Caco-2 (cell line): Measurements from ENCODE around the gene TLL1. TPM values are rescaled to one million over a fixed set of nuclear protein-coding genes. Genes with fewer than 3 reads are reported as not detected.

Experiments
- BruUV-seq: library from RNA; stranded (reverse); fragments of 400-500 nt; replicated peaks from 2 replicates; lab custom pipeline; 2021; lab: Mats Ljungman, UMichigan
- CTCF ChIA-PET: fragments of 300-600 bp; sonication (Branson Sonifier 250); formaldehyde crosslinking; loops from one replicate; lab custom pipeline; 2022; ENCODE audit warnings: antibody characterized with exemption; lab: Charles Lee
- POLR2A ChIA-PET: fragments of 300-600 bp; sonication (Branson Sonifier 250); formaldehyde crosslinking; loops from one replicate; lab custom pipeline; 2022; ENCODE audit warnings: antibody characterized with exemption; lab: Charles Lee
- DNase-seq, 2 experiments: peaks; one replicate each; pipeline versions ENCODE4 v3.0.0 to v3.0.0-alpha.2; 2020 to 2022
- H3K27me3 ChIP-seq: replicated peaks from 2 replicates; pipeline ENCODE4 v1.6.0; 2011; ENCODE audit warnings: low read length; ENCODE audit not compliant: control insufficient read depth, insufficient read depth
- H3K36me3 ChIP-seq: 2 replicates; pipeline ENCODE4 v1.5.1; 2011; ENCODE audit warnings: low read length; ENCODE audit not compliant: control insufficient read depth, insufficient read depth
- H3K4me1 ChIP-seq: fragments of 250-450 bp; sonication (Bioruptor Pico); 2 replicates; pipeline ENCODE4 v1.5.1; 2020; ENCODE audit warnings: mild to moderate bottlenecking
- H3K4me3 ChIP-seq: 2 replicates; pipeline ENCODE4 v1.5.1; 2011; ENCODE audit warnings: low read depth, mild to moderate bottlenecking, control low read depth, low read length
- H3K9me3 ChIP-seq: fragments of 250-450 bp; sonication (Bioruptor Pico); 2 replicates; pipeline ENCODE4 v1.5.1; 2020; ENCODE audit warnings: mild to moderate bottlenecking, moderate library complexity
- H3K27ac Mint-ChIP-seq: one replicate; pipeline ENCODE4 v1.8.0; 2022; ENCODE audit warnings: mixed read lengths; ENCODE audit not compliant: unreplicated experiment
- H3K27me3 Mint-ChIP-seq: one replicate; pipeline ENCODE4 v1.8.0; 2022; ENCODE audit warnings: mixed read lengths; ENCODE audit not compliant: insufficient read depth, unreplicated experiment
- H3K36me3 Mint-ChIP-seq: one replicate; pipeline ENCODE4 v1.8.0; 2022; ENCODE audit warnings: mild to moderate bottlenecking, mixed read lengths; ENCODE audit not compliant: insufficient read depth, unreplicated experiment
- H3K4me1 Mint-ChIP-seq: one replicate; pipeline ENCODE4 v1.8.0; 2022; ENCODE audit warnings: low read depth, mixed read lengths; ENCODE audit not compliant: unreplicated experiment
- H3K4me3 Mint-ChIP-seq: one replicate; pipeline ENCODE4 v1.8.0; 2022; ENCODE audit warnings: mild to moderate bottlenecking, moderate library complexity, mixed read lengths; ENCODE audit not compliant: unreplicated experiment
- H3K9me3 Mint-ChIP-seq: one replicate; pipeline ENCODE4 v1.8.0; 2022; ENCODE audit warnings: mixed read lengths; ENCODE audit not compliant: unreplicated experiment
- CTCF ChIP-seq, 2 experiments: fragments of 200-600 bp in 1 of 2; IDR thresholded peaks; 1 replicate in 1 of 2; 2 replicates in 1 of 2; pipeline versions ENCODE4 v1.5.1 to v1.8.0; 2011 to 2022; ENCODE audit warnings: antibody characterized with exemption in 1 of 2, control low read depth in 1 of 2, inconsistent platforms in 1 of 2, low read depth in 1 of 2, low read length in 1 of 2, mild to moderate bottlenecking in 1 of 2, moderate library complexity in 1 of 2; ENCODE audit not compliant: insufficient read depth in 1 of 2, severe bottlenecking in 1 of 2, unreplicated experiment in 1 of 2
- intact Hi-C: fragments of 100-400 bp; cut with micrococcal nuclease; formaldehyde crosslinking; loops from one replicate; pipeline ENCODE4 v1.10.0; 2022; ENCODE audit not compliant: unreplicated experiment
- total RNA-seq: library from RNA; stranded (reverse); gene quantifications from 2 replicates; pipeline ENCODE4 v1.2.3, GENCODE V29; 2022

The TLL1 gene
- total RNA-seq, 1 experiment from 2014 or later, result 14.2 TPM

- no peak for TF ChIP-seq CTCF (IDR thresholded peaks at IDR 0.05; ENCODE audit: insufficient read depth in 1 of 2, low read depth in 1 of 2, low read length in 1 of 2, severe bottlenecking in 1 of 2, unreplicated experiment in 1 of 2)
- CTCF ChIA-PET, result no interaction called here
- Histone ChIP-seq H3K36me3 (no peaks in the 10 kb centered on the region), H3K4me3 (no peak overlapping the region), H3K4me1 (no peaks in the 10 kb centered on the region), H3K9me3 (no peaks in the 10 kb centered on the region), H3K27me3 (no peaks in the 10 kb centered on the region)
- POLR2A ChIA-PET, result no interaction called here
- Mint-ChIP-seq H3K27ac (no peak overlapping the region), H3K9me3 (no peaks in the 10 kb centered on the region), H3K4me3 (no peak overlapping the region), H3K27me3 (no peaks in the 10 kb centered on the region), H3K4me1 (peaks cover 6% of the 10 kb centered on the region), H3K36me3 (peaks cover 10% of the 10 kb centered on the region)
- no TSS peak for BruUV-seq
- intact Hi-C loops, result no loop called here
- DNase-seq, result no peak
Measured at GRCh38 chr4:165947019-165947418, 74.0 kb downstream of the TLL1 start.

- Mint-ChIP-seq H3K36me3 (peaks cover 24% of the 10 kb centered on the region), H3K27ac (no peak overlapping the region), H3K4me1 (no peaks in the 10 kb centered on the region), H3K27me3 (no peaks in the 10 kb centered on the region), H3K4me3 (no peak overlapping the region), H3K9me3 (peaks cover 39% of the 10 kb centered on the region)
- H3K36me3 ChIP-seq, result no peaks in the 10 kb centered on the region
- CTCF ChIA-PET, result no interaction called here
- no peak for TF ChIP-seq CTCF (IDR thresholded peaks at IDR 0.05; ENCODE audit: insufficient read depth in 1 of 2, low read depth in 1 of 2, low read length in 1 of 2, severe bottlenecking in 1 of 2, unreplicated experiment in 1 of 2)
- peaks cover 5% of the 10 kb centered on the region for H3K9me3 ChIP-seq
- no peaks in the 10 kb centered on the region for H3K4me1 ChIP-seq
- POLR2A ChIA-PET, result no interaction called here
- no TSS peak for BruUV-seq
- no peaks in the 10 kb centered on the region for H3K27me3 ChIP-seq
- no peak for DNase-seq
- no peak overlapping the region for H3K4me3 ChIP-seq
- intact Hi-C loops, result no loop called here
Measured at GRCh38 chr4:165953181-165953580, 80.1 kb downstream of the TLL1 start.

GRCh38 chr4:165963621-165964020, 90.6 kb downstream of the TLL1 start:
- no peaks in the 10 kb centered on the region; the same call in 1 of the 2 replicates for H3K9me3 ChIP-seq
- Mint-ChIP-seq H3K36me3 (peaks cover 5% of the 10 kb centered on the region), H3K4me3 (no peak overlapping the region), H3K27me3 (no peaks in the 10 kb centered on the region), H3K9me3 (peaks cover 19% of the 10 kb centered on the region), H3K27ac (no peak overlapping the region), H3K4me1 (no peaks in the 10 kb centered on the region)
- BruUV-seq, result no TSS peak
- H3K4me1 ChIP-seq, result no peaks in the 10 kb centered on the region
- ChIA-PET POLR2A (no interaction called here), CTCF (no interaction called here)
- H3K27me3 ChIP-seq, result no peaks in the 10 kb centered on the region
- intact Hi-C loops, result no loop called here
- no peak overlapping the region for H3K4me3 ChIP-seq
- no peak for TF ChIP-seq CTCF (IDR thresholded peaks at IDR 0.05; ENCODE audit: insufficient read depth in 1 of 2, low read depth in 1 of 2, low read length in 1 of 2, severe bottlenecking in 1 of 2, unreplicated experiment in 1 of 2)
- DNase-seq, result no peak
- H3K36me3 ChIP-seq, result no peaks in the 10 kb centered on the region
